Loucy (cell line): ENCODE results near the gene TRMT11.

Source experiments
- H2AFZ ChIP-seq: fragments of 200-600 bp; sonication (generic); 2 replicates; pipeline ENCODE4 v1.6.0; 2016; ENCODE audit warnings: antibody characterized with exemption, mild to moderate bottlenecking, low read length, moderate library complexity
- H3F3A ChIP-seq: fragments of 200-600 bp; 2 replicates; pipeline ENCODE4 v1.6.0; 2016; ENCODE audit warnings: antibody characterized with exemption, low read depth, mild to moderate bottlenecking
- H3K27me3 ChIP-seq: fragments of 200-600 bp; sonication (generic); 2 replicates; pipeline ENCODE4 v1.6.1; 2014; ENCODE audit warnings: low read length, mild to moderate bottlenecking; ENCODE audit not compliant: insufficient read depth, poor library complexity, severe bottlenecking
- H3K36me3 ChIP-seq: fragments of 200-600 bp; sonication (generic); 2 replicates; pipeline ENCODE4 v1.6.1; 2016; ENCODE audit warnings: low read length; ENCODE audit not compliant: insufficient read depth
- H3K4me1 ChIP-seq: fragments of 200-600 bp; sonication (generic); 2 replicates; pipeline ENCODE4 v1.5.1; 2014; ENCODE audit warnings: low read length, mild to moderate bottlenecking; ENCODE audit not compliant: insufficient read depth, poor library complexity, severe bottlenecking
- H3K4me2 ChIP-seq: fragments of 200-600 bp; sonication (generic); 2 replicates; pipeline ENCODE4 v1.6.0; 2014; ENCODE audit warnings: antibody characterized with exemption, low read length, low read depth, mild to moderate bottlenecking; ENCODE audit not compliant: poor library complexity, severe bottlenecking
- H3K4me3 ChIP-seq: fragments of 200-600 bp; sonication (generic); 2 replicates; pipeline ENCODE4 v1.5.1; 2014; ENCODE audit warnings: low read length, mild to moderate bottlenecking, mixed read lengths; ENCODE audit not compliant: poor library complexity, severe bottlenecking
- H3K79me2 ChIP-seq: fragments of 200-600 bp; sonication (generic); 2 replicates; pipeline ENCODE4 v1.6.1; 2014; ENCODE audit warnings: low read length; ENCODE audit not compliant: insufficient read depth
- H3K9ac ChIP-seq: fragments of 200-600 bp; sonication (generic); 2 replicates; pipeline ENCODE4 v1.6.0; 2014; ENCODE audit warnings: mild to moderate bottlenecking, low read depth, low read length, moderate library complexity; ENCODE audit not compliant: poor library complexity, severe bottlenecking
- H3K9me2 ChIP-seq: fragments of 200-600 bp; sonication (generic); replicated peaks from 2 replicates; pipeline ENCODE4 v1.6.1; 2016; ENCODE audit warnings: low read depth, low read length, mixed read lengths
- H3K9me3 ChIP-seq: fragments of 200-600 bp; sonication (generic); 2 replicates; pipeline ENCODE4 v1.6.1; 2014; ENCODE audit warnings: mild to moderate bottlenecking, antibody characterized with exemption, low read length, low read depth; ENCODE audit not compliant: insufficient read depth
- H4K20me1 ChIP-seq: fragments of 200-600 bp; sonication (generic); 2 replicates; pipeline ENCODE4 v1.6.0; 2014; ENCODE audit warnings: antibody characterized with exemption, low read length, mild to moderate bottlenecking; ENCODE audit not compliant: insufficient read depth, poor library complexity, severe bottlenecking
- CTCF ChIP-seq: fragments of 200-600 bp; sonication (generic); conservative IDR thresholded peaks from 2 replicates; pipeline ENCODE4 v1.5.1; 2014; ENCODE audit warnings: mild to moderate bottlenecking, antibody characterized with exemption, low read length
- EZH2phosphoT487 ChIP-seq: fragments of 200-600 bp; IDR thresholded peaks from 2 replicates; pipeline ENCODE4 v1.6.1; 2018; ENCODE audit warnings: antibody characterized with exemption, mild to moderate bottlenecking, moderate library complexity, borderline replicate concordance

TRMT11 gene

GRCh38 chr6:126063512-126064146 lies 77.3 kb downstream of the TRMT11 start:
- Histone ChIP-seq H3K27me3 (no peaks in the 10 kb centered on the region), H3K4me1 (peaks cover 7% of the 10 kb centered on the region), H3K36me3 (no peaks in the 10 kb centered on the region), H3K4me2 (no peak overlapping the region), H3K9ac (no peak overlapping the region), H3K9me2 (no peaks in the 10 kb centered on the region), H2AFZ (no peak overlapping the region), H3K9me3 (no peaks in the 10 kb centered on the region), H3K79me2 (no peaks in the 10 kb centered on the region), H3K4me3 (no peak overlapping the region), H3F3A (no peaks in the 10 kb centered on the region), H4K20me1 (no peaks in the 10 kb centered on the region)
- TF ChIP-seq CTCF: no peak
- no peak for TF ChIP-seq EZH2phosphoT487

- no peak overlapping the region for H3K4me3 ChIP-seq
- H3K9me2 ChIP-seq: no peaks in the 10 kb centered on the region
- no peaks in the 10 kb centered on the region for H4K20me1 ChIP-seq
- peaks cover 7% of the 10 kb centered on the region for H3K4me1 ChIP-seq
- TF ChIP-seq EZH2phosphoT487: no peak
- no peaks in the 10 kb centered on the region for H3K27me3 ChIP-seq
- no peaks in the 10 kb centered on the region for H3F3A ChIP-seq
- H2AFZ ChIP-seq: no peak overlapping the region
- H3K9ac ChIP-seq: no peak overlapping the region
- H3K9me3 ChIP-seq: no peaks in the 10 kb centered on the region
- no peaks in the 10 kb centered on the region for H3K79me2 ChIP-seq
- H3K36me3 ChIP-seq: no peaks in the 10 kb centered on the region
- H3K4me2 ChIP-seq: no peak overlapping the region
Measured at GRCh38 chr6:126064257-126064747, 78.0 kb downstream of the TRMT11 start.

GRCh38 chr6:126064748-126065401 lies 78.5 kb downstream of the TRMT11 start:
- Histone ChIP-seq H3K9ac (no peak overlapping the region), H3F3A (no peaks in the 10 kb centered on the region), H3K9me2 (no peaks in the 10 kb centered on the region), H3K4me1 (peaks cover 7% of the 10 kb centered on the region), H3K4me2 (no peak overlapping the region), H2AFZ (no peak overlapping the region), H4K20me1 (no peaks in the 10 kb centered on the region), H3K9me3 (no peaks in the 10 kb centered on the region), H3K27me3 (no peaks in the 10 kb centered on the region), H3K36me3 (no peaks in the 10 kb centered on the region), H3K4me3 (no peak overlapping the region), H3K79me2 (no peaks in the 10 kb centered on the region)
- TF ChIP-seq EZH2phosphoT487 (no peak), CTCF (no peak)
